Effector CD4-positive, alpha-beta T cell (primary cell): ENCODE results near the gene TSPEAR.
"Not testable (repeated sequence)": the region's sequence is repeated elsewhere in the genome, so short reads cannot be mapped to it uniquely, and the experiment has no call there.

Experiments used
- DNase-seq: peaks from one replicate; pipeline ENCODE4 v3.0.0-alpha.2; 2020

Gene TSPEAR

GRCh38 chr21:44648557-44649311 lies 62.6 kb downstream of the TSPEAR start:
- DNase-seq, result no peak

GRCh38 chr21:44647222-44647552 lies 64.2 kb downstream of the TSPEAR start:
- DNase-seq, result no peak

GRCh38 chr21:44646366-44647221 lies 64.8 kb downstream of the TSPEAR start, which contains the start of gene KRTAP10-11:
KRTAP10-11 (plus strand) TSS chr21:44646414; CDS start chr21:44646459, 45 bp downstream.
- DNase-seq, result not testable (repeated sequence)

DNA sequence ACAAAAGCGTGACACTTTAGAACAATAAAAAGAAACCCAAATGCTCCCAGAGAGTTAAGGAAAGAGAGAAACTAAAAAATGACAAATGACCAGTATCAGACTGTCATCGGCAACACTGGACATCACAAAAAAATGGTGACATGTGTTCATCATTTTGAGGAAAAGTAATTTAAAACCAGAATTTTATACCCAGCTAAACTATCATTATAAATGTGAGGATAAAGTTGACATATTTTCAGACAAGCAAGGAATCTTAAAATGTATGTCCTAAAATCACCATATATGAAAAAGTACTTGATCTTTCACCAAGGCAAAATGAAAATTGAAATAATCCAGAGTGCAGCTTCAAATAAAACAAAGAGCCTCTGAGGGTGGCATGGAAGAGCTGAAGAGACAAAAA lies 66.5 kb downstream of the TSPEAR start:
- no peak for DNase-seq

- no peak for DNase-seq
Observed at GRCh38 chr21:44643741-44644310, 67.5 kb downstream of the TSPEAR start.

GRCh38 chr21:44640761-44641160 lies 70.6 kb downstream of the TSPEAR start:
- no peak for DNase-seq

DNA sequence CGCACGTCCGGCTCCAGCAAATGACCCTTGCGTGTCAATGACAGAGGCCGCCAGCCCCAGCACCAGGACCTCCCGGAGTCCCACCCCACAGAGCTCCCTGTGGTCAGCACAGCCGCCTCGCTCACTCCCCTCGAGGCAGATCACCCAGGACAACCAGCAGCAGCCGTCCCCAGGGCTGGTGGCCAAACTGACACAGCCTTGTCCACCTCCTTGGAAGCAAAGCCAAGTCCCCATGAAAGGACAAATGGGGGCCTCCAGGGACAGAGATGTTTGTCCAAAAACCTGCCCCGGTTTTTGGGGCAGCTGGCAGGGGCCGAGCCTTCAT lies 72.1 kb downstream of the TSPEAR start:
- DNase-seq, result no peak

- DNase-seq, result not testable (repeated sequence)
Observed at GRCh38 chr21:44638506-44639330, 72.7 kb downstream of the TSPEAR start.

DNA sequence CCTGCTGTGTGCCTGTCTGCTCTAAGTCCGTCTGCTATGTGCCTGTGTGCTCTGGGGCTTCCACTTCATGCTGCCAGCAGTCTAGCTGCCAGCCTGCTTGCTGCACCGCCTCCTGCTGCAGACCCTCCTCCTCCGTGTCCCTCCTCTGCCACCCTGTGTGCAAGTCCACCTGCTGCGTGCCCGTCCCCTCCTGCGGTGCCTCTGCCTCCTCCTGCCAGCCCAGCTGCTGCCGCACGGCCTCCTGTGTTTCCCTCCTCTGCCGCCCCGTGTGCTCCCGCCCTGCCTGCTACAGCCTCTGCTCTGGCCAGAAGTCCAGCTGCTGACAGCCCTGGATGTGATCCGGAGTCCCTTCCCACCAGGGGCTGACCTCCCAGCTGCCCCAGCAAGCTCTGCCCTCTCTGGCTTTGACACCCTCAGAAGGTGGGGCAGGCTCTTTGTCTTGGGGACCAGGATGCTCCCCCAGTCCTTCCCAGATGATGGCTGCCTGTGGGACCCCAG lies 73.5 kb downstream of the TSPEAR start:
- DNase-seq, result not testable (repeated sequence)

DNA sequence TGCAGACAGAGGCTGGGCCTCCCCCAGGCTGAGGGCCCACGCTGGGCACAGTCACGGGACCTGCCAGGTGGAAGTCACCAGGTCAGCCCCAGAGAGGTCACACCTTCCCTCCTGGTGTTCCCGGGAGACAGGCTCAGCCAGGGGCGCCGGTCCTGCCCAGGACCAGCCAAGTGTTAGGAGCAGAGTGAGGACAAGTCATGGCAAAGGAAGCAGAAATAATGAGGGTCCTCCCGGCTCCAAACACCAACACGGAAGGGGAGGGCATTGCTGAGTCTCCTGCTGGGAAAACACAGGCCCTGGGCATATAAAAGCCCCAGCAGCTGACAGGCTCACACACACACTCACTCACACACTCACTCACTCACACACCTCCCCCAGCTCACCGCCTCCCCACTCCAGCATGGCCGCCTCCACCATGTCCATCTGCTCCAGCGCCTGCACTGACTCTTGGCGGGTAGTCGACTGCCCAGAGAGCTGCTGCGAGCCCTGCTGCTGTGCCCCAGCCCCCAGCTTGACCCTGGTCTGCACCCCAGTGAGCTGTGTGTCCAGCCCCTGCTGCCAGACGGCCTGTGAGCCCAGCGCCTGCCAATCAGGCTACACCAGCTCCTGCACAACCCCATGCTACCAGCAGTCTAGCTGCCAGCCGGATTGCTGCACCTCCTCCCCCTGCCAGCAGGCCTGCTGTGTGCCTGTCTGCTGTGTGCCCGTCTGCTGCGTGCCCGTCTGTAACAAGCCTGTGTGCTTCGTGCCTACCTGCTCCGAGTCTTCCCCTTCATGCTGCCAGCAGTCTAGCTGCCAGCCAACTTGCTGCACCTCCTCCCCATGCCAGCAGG lies 74.1 kb downstream of the TSPEAR start, which contains the start of gene KRTAP10-10:
TSS of gene KRTAP10-10 (plus strand) at position 339 of the 833 bp plus-strand sequence. CDS start at position 401, 62 bp downstream.
- DNase-seq, result no peak

DNA sequence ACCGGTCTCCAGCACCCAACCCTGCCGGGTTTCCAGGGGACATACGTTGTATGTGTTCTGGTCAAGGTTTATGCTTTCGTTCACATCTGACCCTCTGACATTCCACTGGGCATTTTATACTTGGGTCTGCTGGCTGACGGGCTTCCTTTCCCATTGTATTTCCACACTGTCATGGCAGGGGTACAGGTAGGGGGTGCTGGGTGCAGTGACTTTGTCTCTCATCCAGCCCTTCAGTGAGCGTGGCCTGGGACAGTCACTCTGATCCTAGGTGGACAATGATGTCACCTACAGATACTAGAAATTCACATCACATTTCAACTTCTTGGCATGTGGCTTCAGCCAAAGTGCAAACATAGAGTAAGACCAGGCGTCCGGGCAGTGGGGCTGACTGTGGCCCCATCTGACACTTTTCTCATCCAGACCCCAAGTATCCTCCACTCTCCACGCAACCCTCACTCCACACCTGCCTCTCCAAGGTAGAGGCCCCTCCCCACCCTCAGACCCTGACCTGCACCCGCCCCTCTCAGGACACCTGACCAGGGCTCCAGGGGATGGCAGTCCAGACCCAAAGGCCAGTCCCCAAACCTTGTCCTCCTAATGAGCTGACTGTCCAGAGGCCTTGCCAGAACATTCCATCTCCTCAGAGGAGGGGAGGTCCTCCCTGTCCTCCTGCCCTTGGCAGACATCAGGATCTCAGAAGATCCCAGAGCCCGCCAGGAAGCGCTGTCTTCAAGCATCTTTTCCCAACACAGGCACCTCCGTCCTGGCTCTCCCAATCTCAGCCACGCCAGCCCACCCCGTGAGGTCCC lies 75.0 kb downstream of the TSPEAR start:
- no peak for DNase-seq

GRCh38 chr21:44632067-44632466 lies 79.3 kb downstream of the TSPEAR start:
- DNase-seq, result no peak

GRCh38 chr21:44630440-44630839 lies 80.9 kb downstream of the TSPEAR start:
- DNase-seq, result no peak

DNA sequence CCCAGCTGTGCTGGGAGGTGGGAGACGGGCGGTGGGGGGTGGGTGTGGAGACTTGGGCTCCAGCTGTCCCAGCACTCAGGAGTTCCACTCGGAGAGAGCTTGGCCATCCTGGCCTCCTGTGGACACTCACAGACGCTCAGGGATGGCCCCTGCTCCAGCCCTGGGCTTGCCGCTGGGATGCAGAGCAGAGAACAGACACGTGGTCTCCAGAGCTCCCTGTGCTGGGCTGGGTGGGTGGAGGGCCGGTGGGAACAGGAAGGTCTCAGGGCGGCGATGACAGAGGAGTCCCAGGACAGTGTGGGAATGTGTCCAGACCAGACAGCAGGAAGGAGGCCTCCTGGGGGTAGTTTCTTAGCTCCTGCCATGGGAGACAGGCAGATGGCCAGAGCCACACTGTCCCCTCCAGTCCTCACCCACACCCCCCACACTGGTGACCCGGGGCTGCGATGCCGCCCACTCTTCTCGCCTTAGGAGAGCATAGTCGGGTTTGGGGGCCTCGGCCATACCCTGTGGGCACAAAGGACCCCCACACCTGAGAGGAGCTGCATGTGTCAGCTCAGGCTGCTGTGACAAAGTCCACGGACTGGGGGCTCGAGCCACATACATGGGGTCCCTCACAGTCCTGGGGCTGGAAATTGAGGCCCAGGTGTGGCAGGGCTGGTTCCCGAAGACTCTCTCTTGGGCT lies 82.5 kb downstream of the TSPEAR start:
- DNase-seq, result no peak

- not testable (repeated sequence) for DNase-seq
Observed at GRCh38 chr21:44627831-44628233, 83.5 kb downstream of the TSPEAR start.

DNA sequence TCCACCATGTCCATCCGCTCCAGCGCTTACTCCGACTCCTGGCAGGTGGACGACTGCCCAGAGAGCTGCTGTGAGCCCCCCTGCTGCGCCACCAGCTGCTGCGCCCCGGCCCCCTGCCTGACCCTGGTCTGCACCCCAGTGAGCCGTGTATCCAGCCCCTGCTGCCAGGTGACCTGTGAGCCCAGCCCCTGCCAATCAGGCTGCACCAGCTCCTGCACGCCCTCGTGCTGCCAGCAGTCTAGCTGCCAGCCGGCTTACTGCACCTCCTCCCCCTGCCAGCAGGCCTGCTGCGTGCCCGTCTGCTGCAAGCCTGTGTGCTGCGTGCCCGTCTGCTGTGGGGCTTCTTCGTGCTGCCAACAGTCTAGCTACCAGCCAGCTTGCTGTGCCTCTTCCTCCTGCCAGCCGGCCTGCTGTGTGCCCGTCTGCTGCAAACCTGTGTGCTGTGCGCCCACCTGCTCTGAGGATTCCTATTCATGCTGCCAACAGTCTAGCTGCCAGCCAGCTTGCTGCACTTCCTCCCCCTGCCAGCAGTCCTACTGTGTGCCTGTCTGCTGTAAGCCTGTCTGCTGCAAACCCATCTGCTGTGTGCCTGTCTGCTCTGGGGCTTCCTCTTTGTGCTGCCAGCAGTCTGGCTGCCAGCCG lies 84.1 kb downstream of the TSPEAR start:
- not testable (repeated sequence) for DNase-seq

DNA sequence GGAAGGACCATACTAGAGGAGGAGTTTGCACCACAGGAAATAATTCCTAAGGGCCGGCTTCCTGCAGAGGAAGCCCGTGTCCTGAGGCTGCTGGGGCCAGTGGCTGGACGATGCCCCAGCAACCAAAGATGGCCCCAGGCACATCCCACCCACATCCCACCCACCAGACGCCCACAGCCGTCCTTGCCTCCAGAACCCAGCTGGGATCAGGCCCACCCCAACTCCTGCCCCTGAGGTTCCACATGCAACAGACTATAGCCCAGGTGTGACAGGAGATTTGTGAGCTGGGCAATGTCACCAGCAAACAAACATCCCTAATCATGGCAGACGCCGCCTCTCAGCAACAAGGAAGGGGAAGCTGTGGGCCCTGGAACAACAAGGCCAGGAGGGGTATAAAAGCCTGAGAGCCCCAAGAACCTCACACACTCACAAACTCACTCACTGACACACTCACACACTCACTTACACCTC lies 84.7 kb downstream of the TSPEAR start, which contains the start of gene KRTAP10-9:
TSS of gene KRTAP10-9 (plus strand) at position 421 of the 471 bp plus-strand sequence. CDS start 79 bp downstream, outside the sequence.
- DNase-seq, result no peak

- DNase-seq, result no peak
Observed at GRCh38 chr21:44626262-44626661, 85.1 kb downstream of the TSPEAR start.

- no peak for DNase-seq
Observed at GRCh38 chr21:44625756-44626155, 85.6 kb downstream of the TSPEAR start.
